Spleen (tissue), 11 donors: ENCODE measurements around the gene SLC1A7. TPM values are rescaled to one million over a fixed set of nuclear protein-coding genes. Genes with fewer than 3 reads are reported as not detected.
A peak's percentile ranks its signal among the peaks of the same experiment; 100 is the strongest.

Experiments used
- DNase-seq: peaks from one replicate; pipeline ENCODE4 v3.0.0-alpha.2; 2020
- H3K27ac ChIP-seq, 8 donors: fragments of 200-600 bp; sonication (generic) in 7 of 8; 1 replicate in 4 of 8; 2 replicates in 4 of 8; pipeline versions ENCODE4 v1.5.0 to v1.8.0; 2016 to 2021; ENCODE audit warnings: inconsistent platforms in 4 of 8, mild to moderate bottlenecking in 4 of 8, moderate library complexity in 1 of 8
- H3K27me3 ChIP-seq, 7 donors: fragments of 200-600 bp; sonication (generic) in 6 of 7; replicated peaks in 1 of 7; 1 replicate in 4 of 7; 2 replicates in 3 of 7; pipeline versions ENCODE4 v1.5.0 to v1.8.0; 2016 to 2021; ENCODE audit warnings: inconsistent platforms in 3 of 7, mild to moderate bottlenecking in 1 of 7
- H3K36me3 ChIP-seq, 6 donors: fragments of 200-600 bp; sonication (generic) in 5 of 6; 1 replicate in 4 of 6; 2 replicates in 2 of 6; pipeline versions ENCODE4 v1.5.0 to v1.8.0; 2016 to 2021; ENCODE audit warnings: inconsistent platforms in 2 of 6
- H3K4me1 ChIP-seq, 6 donors: fragments of 200-600 bp; sonication (generic) in 5 of 6; 1 replicate in 3 of 6; 2 replicates in 3 of 6; pipeline versions ENCODE4 v1.5.0 to v1.8.0; 2016 to 2021; ENCODE audit warnings: inconsistent platforms in 3 of 6
- H3K4me3 ChIP-seq, 8 donors: fragments of 200-600 bp; sonication (generic) in 7 of 8; 1 replicate in 4 of 8; 2 replicates in 4 of 8; pipeline versions ENCODE4 v1.5.0 to v1.8.0; 2016 to 2021; ENCODE audit warnings: inconsistent platforms in 4 of 8, mild to moderate bottlenecking in 4 of 8, moderate library complexity in 2 of 8
- H3K9me3 ChIP-seq, 8 donors: fragments of 200-600 bp; sonication (generic) in 7 of 8; 1 replicate in 4 of 8; 2 replicates in 4 of 8; pipeline versions ENCODE4 v1.5.0 to v1.8.0; 2016 to 2021; ENCODE audit warnings: inconsistent platforms in 4 of 8
- POLR2A ChIP-seq, 3 donors: fragments of 450-650 bp; IDR thresholded peaks; one replicate each; pipeline ENCODE4 v1.5.1; 2017; ENCODE audit warnings: antibody characterized with exemption in 3 of 3, mild to moderate bottlenecking in 1 of 3
- POLR2AphosphoS5 ChIP-seq, 3 donors: sonication (generic); formaldehyde crosslinking; IDR thresholded peaks; one replicate each; pipeline ENCODE4 v1.5.1; 2017; ENCODE audit warnings: antibody characterized with exemption in 3 of 3
- WGBS, 5 donors: extraction: QIAGEN DNeasy Blood & Tissue Kit in 3 of 5; methylation state at CpG; one replicate each; pipeline versions ENCODE4 v1.1.5 to v1.1.7; 2013 to 2018; 5-methylcytosine and 5-hydroxymethylcytosine counted together
- intact Hi-C: fragments of 100-400 bp; cut with DNase I; formaldehyde crosslinking; loops from one replicate; pipeline ENCODE4 v1.15.0; 2023; ENCODE audit warnings: low total_unique reads
- polyA plus RNA-seq, 3 donors: library from polyadenylated mRNA; stranded (reverse); fragments of 200-250 nt; gene quantifications; one replicate each; pipeline ENCODE4 v1.2.1, GENCODE V29; 2013
- total RNA-seq, 7 donors: library from RNA; depleted of rRNA in 3 of 7; stranded (reverse); fragments of >200 nt in 3 of 7; fragmentation: NEBNext Ultra II Directional in 4 of 7; extraction: Animal tissue kit (Norgen Biotek cat#: 25700) in 4 of 7; gene quantifications; one replicate each; pipeline versions ENCODE4 v1.1.0 to v1.2.1, GENCODE V29; 2016 to 2021
- TF ChIP-seq, protein P1 (sequence below), 11 experiments: fragments of 200-600 bp in 7 of 11; fragments of 450-650 bp in 4 of 11; sonication (generic) in 4 of 11; IDR thresholded peaks in 8 of 11; conservative IDR thresholded peaks in 3 of 11; 1 replicate in 7 of 11; 2 replicates in 4 of 11; pipeline versions ENCODE4 v1.4.0 to v1.8.0; 2016 to 2021; ENCODE audit warnings: antibody characterized with exemption in 11 of 11, inconsistent platforms in 4 of 11, mild to moderate bottlenecking in 1 of 11
- donor health status: healthy with polysubstance abuse.
- donor health status: DM: no; HTN: no; CAD: no; lungs with moderate emphysema.
- donor health status: DM: no; HTN: no; CAD: no.
- donor health status: Bipolar disorder and iron deficiency.
- donor health status: healthy.
- donor health status: DM: no; HTN: no; CAD: no.
- donor health status: DM: yes; HTN: yes; CAD: no.

SLC1A7 gene
- total and polyA plus RNA-seq, 10 donors, result 0.02 to 0.19 (median 0.08) TPM; not detected in 6

GRCh38 chr1:53147174-53147573 lies 4.7 kb upstream of the SLC1A7 start:
- TF ChIP-seq, protein P1, sequence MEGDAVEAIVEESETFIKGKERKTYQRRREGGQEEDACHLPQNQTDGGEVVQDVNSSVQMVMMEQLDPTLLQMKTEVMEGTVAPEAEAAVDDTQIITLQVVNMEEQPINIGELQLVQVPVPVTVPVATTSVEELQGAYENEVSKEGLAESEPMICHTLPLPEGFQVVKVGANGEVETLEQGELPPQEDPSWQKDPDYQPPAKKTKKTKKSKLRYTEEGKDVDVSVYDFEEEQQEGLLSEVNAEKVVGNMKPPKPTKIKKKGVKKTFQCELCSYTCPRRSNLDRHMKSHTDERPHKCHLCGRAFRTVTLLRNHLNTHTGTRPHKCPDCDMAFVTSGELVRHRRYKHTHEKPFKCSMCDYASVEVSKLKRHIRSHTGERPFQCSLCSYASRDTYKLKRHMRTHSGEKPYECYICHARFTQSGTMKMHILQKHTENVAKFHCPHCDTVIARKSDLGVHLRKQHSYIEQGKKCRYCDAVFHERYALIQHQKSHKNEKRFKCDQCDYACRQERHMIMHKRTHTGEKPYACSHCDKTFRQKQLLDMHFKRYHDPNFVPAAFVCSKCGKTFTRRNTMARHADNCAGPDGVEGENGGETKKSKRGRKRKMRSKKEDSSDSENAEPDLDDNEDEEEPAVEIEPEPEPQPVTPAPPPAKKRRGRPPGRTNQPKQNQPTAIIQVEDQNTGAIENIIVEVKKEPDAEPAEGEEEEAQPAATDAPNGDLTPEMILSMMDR (IDR thresholded peaks at IDR 0.05 in 8 of 11, conservative IDR thresholded peaks at IDR 0.05 in 3 of 11), result no peak
- TF ChIP-seq POLR2AphosphoS5 (IDR thresholded peaks at IDR 0.05) (no peak), POLR2A (IDR thresholded peaks at IDR 0.05) (no peak)
- no peak overlapping the region for H3K4me3 ChIP-seq
- intact Hi-C loops, result no loop called here
- H3K27me3 ChIP-seq, result peaks cover 0 to 8% (median 0%) of the 10 kb centered on the region in 7 donors
- H3K36me3 ChIP-seq, result no peaks in the 10 kb centered on the region
- H3K27ac ChIP-seq, result no peak overlapping the region
- no peaks in the 10 kb centered on the region for H3K4me1 ChIP-seq
- 57 to 86% (median 74%) methylated on average over 4 of the region's 4 CpGs for WGBS, 5 donors
- H3K9me3 ChIP-seq, result no peaks in the 10 kb centered on the region
- peak; percentile 9 for DNase-seq

GRCh38 chr1:53145942-53146708 lies 3.7 kb upstream of the SLC1A7 start:
- Histone ChIP-seq H3K36me3 (no peaks in the 10 kb centered on the region), H3K4me1 (no peaks in the 10 kb centered on the region), H3K4me3 (no peak overlapping the region), H3K9me3 (no peaks in the 10 kb centered on the region), H3K27ac (peak overlapping the region in 5 of 8 donors; percentile 2 to 46 (median 32)), H3K27me3 (peaks cover 0 to 6% (median 0%) of the 10 kb centered on the region in 7 donors)
- intact Hi-C loops, result no loop called here
- WGBS, 5 donors, result 70 to 84% (median 81%) methylated on average over 20 to 24 of the region's 24 CpGs
- DNase-seq, result peak; percentile 54
- TF ChIP-seq POLR2A (IDR thresholded peaks at IDR 0.05), result no peak
- peak in 2 of 3 donors; percentile 23 to 35 for TF ChIP-seq POLR2AphosphoS5 (IDR thresholded peaks at IDR 0.05)

DNA sequence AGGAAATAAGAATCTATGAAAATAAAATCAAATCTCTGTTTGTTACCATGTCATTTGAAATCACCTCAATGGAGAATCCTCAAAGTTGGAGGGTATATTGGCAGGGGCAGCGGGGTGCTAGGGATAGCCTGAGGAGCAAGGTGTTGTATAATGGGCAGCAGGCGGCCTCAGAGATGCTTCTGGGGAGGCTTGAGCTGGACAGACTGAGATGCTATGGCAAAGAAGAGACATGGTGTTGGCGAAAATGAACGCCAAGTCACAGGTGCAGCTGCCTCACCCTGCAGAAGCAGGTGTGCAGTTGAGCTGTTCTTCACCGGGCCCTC lies 3.1 kb upstream of the SLC1A7 start:
- no peaks in the 10 kb centered on the region for H3K4me1 ChIP-seq
- intact Hi-C loops, result no loop called here
- no peak for TF ChIP-seq POLR2A (IDR thresholded peaks at IDR 0.05)
- TF ChIP-seq POLR2AphosphoS5 (IDR thresholded peaks at IDR 0.05), result no peak
- TF ChIP-seq, protein P1 (IDR thresholded peaks at IDR 0.05 in 8 of 11, conservative IDR thresholded peaks at IDR 0.05 in 3 of 11), result no peak
- H3K27me3 ChIP-seq, result peaks cover 0 to 6% (median 0%) of the 10 kb centered on the region in 7 donors
- H3K36me3 ChIP-seq, result no peaks in the 10 kb centered on the region
- DNase-seq, result no peak
- H3K27ac ChIP-seq, result peak overlapping the region in 3 of 8 donors; percentile 32 to 46 (median 42)
- H3K9me3 ChIP-seq, result no peaks in the 10 kb centered on the region
- 19 to 91% (median 71%) methylated on average over 5 of the region's 5 CpGs for WGBS, 5 donors
- no peak overlapping the region for H3K4me3 ChIP-seq

DNA sequence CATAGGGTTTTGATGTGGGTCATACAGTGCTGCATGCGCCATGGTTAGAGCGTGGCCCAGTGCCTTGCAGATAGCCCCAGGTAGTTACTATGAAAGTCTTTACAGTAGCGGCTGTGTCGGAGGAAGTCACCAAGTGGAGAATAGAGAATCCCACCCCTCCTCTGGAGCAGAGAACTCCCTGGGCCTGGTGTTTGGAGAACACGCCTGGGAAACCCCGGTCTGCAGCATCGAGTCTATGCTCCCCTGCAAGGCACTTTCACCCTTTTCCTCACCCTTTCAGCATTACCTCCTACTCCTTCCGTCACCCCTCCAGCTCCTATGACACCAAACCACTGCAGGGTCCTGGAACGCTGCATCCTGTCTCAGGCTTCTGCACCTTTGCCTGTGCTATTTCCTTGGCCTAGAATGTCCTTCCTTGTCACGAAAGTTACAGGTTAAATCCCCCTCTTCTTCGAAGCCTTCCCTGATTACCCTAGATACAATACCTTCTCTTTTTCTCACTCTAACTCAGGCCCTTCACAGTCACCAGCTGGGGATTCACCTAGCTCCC lies 2.7 kb upstream of the SLC1A7 start:
- DNase-seq, result peak; percentile 34
- 85 to 91% (median 91%) methylated on average over 11 of the region's 11 CpGs for WGBS, 5 donors
- no peak overlapping the region for H3K27ac ChIP-seq

More for the DNA sequence above, 2.7 kb upstream of the SLC1A7 start:
- TF ChIP-seq POLR2AphosphoS5 (IDR thresholded peaks at IDR 0.05) (no peak), POLR2A (IDR thresholded peaks at IDR 0.05) (no peak)
- TF ChIP-seq, protein P1 (IDR thresholded peaks at IDR 0.05 in 8 of 11, conservative IDR thresholded peaks at IDR 0.05 in 3 of 11), result no peak
- Histone ChIP-seq H3K4me3 (no peak overlapping the region), H3K9me3 (no peaks in the 10 kb centered on the region), H3K4me1 (no peaks in the 10 kb centered on the region), H3K36me3 (no peaks in the 10 kb centered on the region), H3K27me3 (peaks cover 0 to 6% (median 0%) of the 10 kb centered on the region in 7 donors)
- intact Hi-C loops, result no loop called here
